Measurements from ENCODE around the gene UNK. TPM values are rescaled to one million over a fixed set of nuclear protein-coding genes. Genes with fewer than 3 reads are reported as not detected.
A peak's percentile ranks its signal among the peaks of the same experiment; 100 is the strongest.

Gene UNK
- 14.8 TPM for total RNA-seq
- long read RNA-seq, transcript UNK-202 (4 exons, 1,312 nt): major isoform, 10 of 18 reads
- long read RNA-seq, partial matches to known transcripts: 3 of 18 reads
- long read RNA-seq, other reads (novel, unspliced or antisense): 5 of 18 reads

- peak; percentile 92 for ATAC-seq
- intact Hi-C loops (cut with micrococcal nuclease): no loop called here
- DNase-seq: peak; percentile 96
Observed at GRCh38 chr17:75784473-75785015, at the start of gene UNK. TSS of gene UNK (plus strand) at chr17:75784806. CDS start at chr17:75784881, 75 bp downstream.

GRCh38 chr17:75736173-75736835 lies 48.3 kb upstream of the UNK start:
- DNase-seq: no peak
- ATAC-seq: no peak
- intact Hi-C loops (cut with micrococcal nuclease): no loop called here

GRCh38 chr17:75737133-75737962 lies 47.3 kb upstream of the UNK start:
- ATAC-seq (no peak), DNase-seq (no peak)
- intact Hi-C loops (cut with micrococcal nuclease): no loop called here

- intact Hi-C loops (cut with micrococcal nuclease): no loop called here
- peak; percentile 34 for ATAC-seq
Observed at GRCh38 chr17:75738218-75738802, 46.3 kb upstream of the UNK start.

GRCh38 chr17:75739174-75739573 lies 45.4 kb upstream of the UNK start:
- ATAC-seq: no peak
- no peak for DNase-seq
- intact Hi-C loops (cut with micrococcal nuclease): no loop called here

More at GRCh38 chr17:75738218-75738802, 46.3 kb upstream of the UNK start:
- DNase-seq: no peak

- intact Hi-C loops (cut with micrococcal nuclease): no loop called here
- no peak for ATAC-seq
- no peak for DNase-seq
Observed at GRCh38 chr17:75739801-75740200, 44.8 kb upstream of the UNK start.

GRCh38 chr17:75740215-75740614 lies 44.4 kb upstream of the UNK start:
- DNase-seq: no peak

GRCh38 chr17:75740631-75741077 lies 44.0 kb upstream of the UNK start:
- DNase-seq (no peak), ATAC-seq (no peak)
- intact Hi-C loops (cut with micrococcal nuclease): no loop called here

More at GRCh38 chr17:75740215-75740614, 44.4 kb upstream of the UNK start:
- intact Hi-C loops (cut with micrococcal nuclease): no loop called here
- ATAC-seq: no peak

- ATAC-seq (no peak), DNase-seq (no peak)
- intact Hi-C loops (cut with micrococcal nuclease): no loop called here
Observed at GRCh38 chr17:75742337-75742736, 42.3 kb upstream of the UNK start.

- intact Hi-C loops (cut with micrococcal nuclease): no loop called here
- no peak for ATAC-seq
- no peak for DNase-seq
Observed at GRCh38 chr17:75743625-75744206, 40.9 kb upstream of the UNK start.

- no peak for ATAC-seq
- intact Hi-C loops (cut with micrococcal nuclease): loop anchor here (5.0 kb wide), 2 partner anchors 66 to 116 kb away; partner anchors contain the start of gene SMIM5
Observed at GRCh38 chr17:75748706-75749105, 35.9 kb upstream of the UNK start.

GRCh38 chr17:75749545-75750389 lies 34.8 kb upstream of the UNK start:
- DNase-seq (peak; percentile 94), ATAC-seq (peak; percentile 72)
- intact Hi-C loops (cut with micrococcal nuclease): loop anchor here (5.0 kb wide), 3 partner anchors 67 to 117 kb away; partner anchors contain the start of gene SMIM5

More at GRCh38 chr17:75748706-75749105, 35.9 kb upstream of the UNK start:
- no peak for DNase-seq

GRCh38 chr17:75750661-75751423 lies 33.8 kb upstream of the UNK start:
- ATAC-seq: no peak
- intact Hi-C loops (cut with micrococcal nuclease): loop anchor here (5.0 kb wide), 1 partner anchor 79 kb away; no protein-coding TSS in a partner anchor
- DNase-seq: no peak

GRCh38 chr17:75751676-75752404 lies 32.8 kb upstream of the UNK start:
- no peak for DNase-seq
- intact Hi-C loops (cut with micrococcal nuclease): loop anchor here (5.0 kb wide), 1 partner anchor 80 kb away; no protein-coding TSS in a partner anchor
- ATAC-seq: no peak

GRCh38 chr17:75752405-75752709 lies 32.2 kb upstream of the UNK start:
- intact Hi-C loops (cut with micrococcal nuclease): loop anchor here (5.0 kb wide), 1 partner anchor 80 kb away; no protein-coding TSS in a partner anchor
- ATAC-seq (no peak), DNase-seq (no peak)

GRCh38 chr17:75752802-75753513 lies 31.6 kb upstream of the UNK start:
- no peak for ATAC-seq
- no peak for DNase-seq
- intact Hi-C loops (cut with micrococcal nuclease): loop anchor here (5.0 kb wide), 1 partner anchor 81 kb away; no protein-coding TSS in a partner anchor

Data from left ventricle myocardium superior (tissue), 1 donor.